Measurements from ENCODE around the gene P2RY12.

The P2RY12 gene

DNA sequence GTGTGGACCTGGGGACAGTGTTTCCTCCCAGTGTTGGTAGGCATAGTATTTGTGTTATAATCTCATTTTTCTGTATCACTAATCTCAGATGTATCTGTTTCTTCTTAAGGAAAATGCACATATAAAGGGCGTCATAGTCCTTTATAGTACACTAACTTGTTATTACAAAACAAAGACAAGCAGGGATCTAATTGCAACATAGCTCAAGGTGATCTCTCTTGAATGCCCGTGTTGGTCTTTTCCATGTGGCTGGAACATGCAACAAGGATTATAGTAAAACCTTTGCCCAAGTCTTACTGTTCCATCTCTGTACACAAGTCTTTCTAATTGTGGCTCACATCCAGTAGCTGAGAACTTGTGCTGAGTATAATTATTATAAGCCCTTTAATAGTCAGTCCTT lies 64.4 kb downstream of the P2RY12 start:
- TF ChIP-seq, protein P1, sequence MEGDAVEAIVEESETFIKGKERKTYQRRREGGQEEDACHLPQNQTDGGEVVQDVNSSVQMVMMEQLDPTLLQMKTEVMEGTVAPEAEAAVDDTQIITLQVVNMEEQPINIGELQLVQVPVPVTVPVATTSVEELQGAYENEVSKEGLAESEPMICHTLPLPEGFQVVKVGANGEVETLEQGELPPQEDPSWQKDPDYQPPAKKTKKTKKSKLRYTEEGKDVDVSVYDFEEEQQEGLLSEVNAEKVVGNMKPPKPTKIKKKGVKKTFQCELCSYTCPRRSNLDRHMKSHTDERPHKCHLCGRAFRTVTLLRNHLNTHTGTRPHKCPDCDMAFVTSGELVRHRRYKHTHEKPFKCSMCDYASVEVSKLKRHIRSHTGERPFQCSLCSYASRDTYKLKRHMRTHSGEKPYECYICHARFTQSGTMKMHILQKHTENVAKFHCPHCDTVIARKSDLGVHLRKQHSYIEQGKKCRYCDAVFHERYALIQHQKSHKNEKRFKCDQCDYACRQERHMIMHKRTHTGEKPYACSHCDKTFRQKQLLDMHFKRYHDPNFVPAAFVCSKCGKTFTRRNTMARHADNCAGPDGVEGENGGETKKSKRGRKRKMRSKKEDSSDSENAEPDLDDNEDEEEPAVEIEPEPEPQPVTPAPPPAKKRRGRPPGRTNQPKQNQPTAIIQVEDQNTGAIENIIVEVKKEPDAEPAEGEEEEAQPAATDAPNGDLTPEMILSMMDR (IDR thresholded peaks at IDR 0.05), result no peak

DNA sequence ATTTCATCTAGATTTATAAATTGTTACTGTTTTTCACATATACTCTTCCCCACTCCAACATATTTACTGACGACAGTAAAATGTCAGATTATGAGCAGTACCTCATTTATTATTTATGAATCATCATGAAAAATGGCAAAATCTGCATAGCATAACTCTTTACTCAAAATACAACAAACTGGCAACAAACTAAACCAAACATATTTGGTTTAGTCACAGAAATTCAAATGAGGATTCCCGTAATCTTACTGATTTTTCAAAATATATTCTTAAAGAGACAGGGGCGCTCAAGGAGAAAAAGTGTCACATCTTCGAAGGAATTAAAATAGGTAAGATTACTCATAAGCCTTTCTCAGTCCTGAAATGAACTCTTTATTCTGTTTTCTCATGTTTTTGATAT lies 64.9 kb downstream of the P2RY12 start:
- TF ChIP-seq, protein P1 (IDR thresholded peaks at IDR 0.05), result no peak

DNA sequence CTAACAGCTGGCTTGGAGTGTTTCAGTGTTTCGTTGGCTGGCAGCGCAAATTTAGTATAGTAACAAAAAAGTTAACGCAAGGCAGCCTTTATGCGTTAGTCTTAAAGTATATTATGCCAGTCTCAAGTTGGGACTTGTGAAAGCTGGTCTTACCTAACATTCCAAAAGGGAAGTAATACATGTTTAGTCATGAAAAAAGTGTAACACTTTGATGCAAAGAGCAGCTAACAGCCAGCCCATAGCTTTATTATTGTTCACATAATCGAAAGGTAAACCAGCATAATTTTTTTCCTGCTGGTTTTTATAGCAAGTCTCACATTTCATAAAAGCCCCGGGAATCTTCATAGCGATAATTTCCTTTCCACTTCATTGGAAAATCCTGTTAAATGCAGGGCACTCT lies 65.6 kb downstream of the P2RY12 start:
- TF ChIP-seq, protein P1 (IDR thresholded peaks at IDR 0.05), result no peak

DNA sequence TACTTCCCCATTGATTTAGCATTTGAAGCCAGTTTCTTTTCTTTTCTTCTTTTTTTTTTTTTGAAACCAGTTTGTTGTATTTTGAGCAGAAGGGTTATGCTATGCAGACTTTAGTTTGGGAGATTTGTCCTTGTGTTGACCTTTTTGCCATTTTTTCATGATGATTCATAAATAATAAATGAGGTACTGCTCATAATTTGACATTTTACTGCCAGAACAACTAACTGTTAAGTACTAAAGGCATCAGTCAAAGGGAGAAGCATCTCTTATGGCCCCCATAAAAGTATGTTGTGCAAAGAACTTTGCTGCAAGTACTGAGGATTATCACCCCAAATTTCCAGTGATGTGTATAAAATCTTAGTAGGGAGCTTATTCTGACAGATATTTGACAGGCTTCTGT lies 66.2 kb downstream of the P2RY12 start:
- TF ChIP-seq, protein P1 (IDR thresholded peaks at IDR 0.05), result no peak

DNA sequence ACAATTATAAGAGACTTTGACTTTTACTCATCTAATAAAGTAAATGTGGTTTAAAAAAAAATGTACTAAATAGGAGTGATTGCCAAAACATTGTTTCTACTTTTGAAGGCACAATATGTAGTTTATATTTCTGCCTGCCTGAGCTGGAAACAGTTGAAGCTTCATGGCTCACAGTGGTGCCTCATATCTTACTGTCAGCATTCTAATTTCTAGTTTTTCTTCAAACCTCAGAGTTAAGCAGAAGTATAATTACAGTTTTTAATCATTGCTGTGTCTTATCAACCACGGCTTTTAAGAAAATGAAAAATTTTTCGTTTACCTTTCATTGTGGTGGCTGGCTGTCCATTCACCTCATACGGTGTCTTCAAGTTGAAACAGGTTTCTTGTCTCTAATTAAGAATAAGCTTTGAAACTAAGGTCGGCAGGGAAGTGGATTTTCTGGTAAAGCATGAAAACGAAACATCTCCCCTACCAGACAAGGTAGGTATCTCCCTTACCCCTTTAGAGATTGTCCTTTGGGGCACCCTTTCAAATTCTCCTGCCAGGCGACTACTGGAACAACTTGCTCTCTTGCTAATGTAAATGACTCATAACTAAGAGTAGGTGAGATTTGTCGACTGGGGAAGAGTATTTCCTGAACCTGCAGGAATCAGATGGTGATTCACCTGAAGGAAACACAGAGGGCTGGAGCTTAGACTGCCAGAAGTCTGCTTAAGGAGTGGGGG lies 68.1 kb downstream of the P2RY12 start, which contains the start of gene GPR87:
Gene GPR87 (minus strand): TSS at position 554 of the 725 bp plus-strand sequence. CDS start 16,720 bp downstream, outside the sequence.
- TF ChIP-seq, protein P1 (IDR thresholded peaks at IDR 0.05), result no peak

DNA sequence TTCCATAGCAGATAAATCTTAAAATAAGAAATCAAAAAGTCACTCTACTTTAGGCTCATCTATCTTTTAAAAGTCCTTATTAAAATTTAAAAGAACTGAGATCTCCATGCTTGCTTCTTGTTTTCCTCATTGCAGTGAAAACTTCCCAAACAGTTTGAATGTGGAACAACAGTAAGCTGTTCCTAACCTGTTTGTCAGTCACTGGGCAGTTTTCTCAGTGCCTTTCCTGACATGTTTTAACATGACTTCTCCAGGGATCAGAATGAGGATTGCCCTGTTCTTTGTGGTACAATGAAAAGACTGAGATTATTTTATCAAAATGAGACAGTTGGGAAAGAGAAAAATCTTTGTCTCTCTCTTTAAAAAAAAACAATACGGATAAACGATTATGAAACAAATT lies 68.7 kb downstream of the P2RY12 start:
- TF ChIP-seq, protein P1 (IDR thresholded peaks at IDR 0.05), result no peak

DNA sequence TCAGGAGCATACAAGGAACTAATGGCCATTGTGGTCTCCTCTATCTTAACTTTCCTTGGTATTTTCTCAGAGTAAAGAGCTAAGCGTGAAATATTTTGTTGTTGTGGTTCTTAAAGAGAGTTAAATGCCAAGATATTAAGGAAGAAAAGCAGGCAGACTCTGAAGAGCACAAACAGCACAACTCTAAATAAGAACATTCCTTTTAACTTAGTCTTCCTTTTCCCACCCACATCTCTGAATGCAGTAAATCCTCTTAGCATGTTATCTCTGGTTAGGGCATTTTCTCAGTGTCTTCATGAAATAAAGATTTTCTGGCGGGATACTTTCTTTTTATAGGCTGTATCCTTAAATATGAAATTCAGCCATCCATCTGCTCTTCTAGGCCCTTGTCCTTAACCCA lies 69.4 kb downstream of the P2RY12 start:
- TF ChIP-seq, protein P1 (IDR thresholded peaks at IDR 0.05), result no peak

Measured in LNCAP (cell line).